ENCODE measurements around the gene GATM.
"Not testable (repeated sequence)": the region's sequence is repeated elsewhere in the genome, so short reads cannot be mapped to it uniquely, and the experiment has no call there.

The GATM gene

GRCh38 chr15:45351227-45351626 is 27.1 kb downstream of the GATM start:
- DNase-seq (ENCODE audit: low spot score) = no peak

GRCh38 chr15:45349623-45350022 is 28.7 kb downstream of the GATM start:
- DNase-seq (ENCODE audit: low spot score) = no peak

- DNase-seq (ENCODE audit: low spot score) = no peak
These were observed 30.4 kb downstream of the GATM start for GRCh38 chr15:45347989-45348388.

- DNase-seq (ENCODE audit: low spot score) = no peak
These were observed 31.3 kb downstream of the GATM start for GRCh38 chr15:45347033-45347432.

GRCh38 chr15:45346381-45346780 is 32.0 kb downstream of the GATM start:
- no peak for DNase-seq (ENCODE audit: low spot score)

- DNase-seq (ENCODE audit: low spot score) = no peak
These were observed 35.0 kb downstream of the GATM start for GRCh38 chr15:45343258-45343860.

- DNase-seq (ENCODE audit: low spot score) = no peak
These were observed 36.6 kb downstream of the GATM start for GRCh38 chr15:45341790-45342189.

GRCh38 chr15:45340429-45340828 is 37.9 kb downstream of the GATM start:
- no peak for DNase-seq (ENCODE audit: low spot score)

GRCh38 chr15:45338417-45338816 is 39.9 kb downstream of the GATM start:
- no peak for DNase-seq (ENCODE audit: low spot score)

GRCh38 chr15:45337224-45337623 is 41.1 kb downstream of the GATM start:
- no peak for DNase-seq (ENCODE audit: low spot score)

GRCh38 chr15:45333550-45333949 is 44.8 kb downstream of the GATM start:
- DNase-seq (ENCODE audit: low spot score) = no peak

- no peak for DNase-seq (ENCODE audit: low spot score)
These were observed 45.6 kb downstream of the GATM start for GRCh38 chr15:45332694-45333093.

GRCh38 chr15:45331972-45332371 is 46.4 kb downstream of the GATM start:
- no peak for DNase-seq (ENCODE audit: low spot score)

- no peak for DNase-seq (ENCODE audit: low spot score)
These were observed 49.7 kb downstream of the GATM start for GRCh38 chr15:45328663-45329062.

GRCh38 chr15:45326741-45327140 is 51.6 kb downstream of the GATM start:
- DNase-seq (ENCODE audit: low spot score) = no peak

- DNase-seq (ENCODE audit: low spot score) = no peak
These were observed 52.1 kb downstream of the GATM start for GRCh38 chr15:45326280-45326679.

GRCh38 chr15:45320581-45321205 is 57.7 kb downstream of the GATM start:
- DNase-seq (ENCODE audit: low spot score) = no peak

- no peak for DNase-seq (ENCODE audit: low spot score)
These were observed 58.7 kb downstream of the GATM start for GRCh38 chr15:45319472-45320214.

GRCh38 chr15:45314960-45315359 is 63.4 kb downstream of the GATM start:
- DNase-seq (ENCODE audit: low spot score) = peak; percentile 34

GRCh38 chr15:45314117-45314516 is 64.2 kb downstream of the GATM start:
- DNase-seq (ENCODE audit: low spot score) = not testable (repeated sequence)

Data from NAMALWA (cell line).